Thoracic aorta (tissue), 2 donors: ENCODE data around the gene RPS15. TPM values are rescaled to one million over a fixed set of nuclear protein-coding genes. Genes with fewer than 3 reads are reported as not detected.
A peak's percentile ranks its signal among the peaks of the same experiment; 100 is the strongest.

Experiments used
- ATAC-seq: fragments of 150-250 bp; one replicate; pipeline ENCODE4 v1.8.0; 2017; ENCODE audit warnings: low read depth; ENCODE audit not compliant: insufficient number of reproducible peaks, low FRiP score
- DNase-seq: peaks from one replicate; pipeline ENCODE4 v3.0.0-alpha.2; 2020; ENCODE audit warnings: low spot score
- H3K27ac ChIP-seq, 2 donors: fragments of 200-600 bp; sonication (generic); 1 replicate in 1 of 2; 2 replicates in 1 of 2; pipeline ENCODE4 v1.5.1; 2016; ENCODE audit warnings: mild to moderate bottlenecking in 2 of 2, moderate library complexity in 2 of 2
- H3K27me3 ChIP-seq: fragments of 200-600 bp; sonication (generic); replicated peaks from 2 replicates; pipeline ENCODE4 v1.6.0; 2016; ENCODE audit warnings: mild to moderate bottlenecking; ENCODE audit not compliant: insufficient read depth
- H3K36me3 ChIP-seq: fragments of 200-600 bp; sonication (generic); one replicate; pipeline ENCODE4 v1.5.1; 2016
- H3K4me1 ChIP-seq, 2 donors: fragments of 200-600 bp; sonication (generic); 1 replicate in 1 of 2; 2 replicates in 1 of 2; pipeline versions ENCODE4 v1.5.1 to v1.6.0; 2016; ENCODE audit warnings: low read depth in 2 of 2, mild to moderate bottlenecking in 1 of 2; ENCODE audit not compliant: control insufficient read depth in 1 of 2
- H3K4me3 ChIP-seq: fragments of 200-600 bp; sonication (generic); 2 replicates; pipeline ENCODE4 v1.5.1; 2016; ENCODE audit warnings: mild to moderate bottlenecking
- H3K9me3 ChIP-seq: fragments of 200-600 bp; sonication (generic); 2 replicates; pipeline ENCODE4 v1.5.1; 2016
- CTCF ChIP-seq: fragments of 200-600 bp; sonication (generic); IDR thresholded peaks from one replicate; pipeline ENCODE4 v1.5.1; 2019; ENCODE audit warnings: antibody characterized with exemption
- total RNA-seq, 2 donors: library from RNA; depleted of rRNA; stranded (reverse); fragments of >200 nt; gene quantifications; one replicate each; pipeline versions ENCODE4 v1.1.0 to v1.2.3, GENCODE V29; 2016

RPS15 gene
- total RNA-seq, 2 donors from 2014 or later, result 1,512 to 2,119 TPM

- DNase-seq, result no peak
- TF ChIP-seq CTCF, result no peak
- H3K36me3 ChIP-seq, result no peaks in the 10 kb centered on the region
- no peak for ATAC-seq
- H3K27me3 ChIP-seq, result peaks cover 12% of the 10 kb centered on the region
- peaks cover 10 to 36% of the 10 kb centered on the region in 2 donors for H3K4me1 ChIP-seq
- no peak overlapping the region for H3K27ac ChIP-seq
- no peak overlapping the region for H3K4me3 ChIP-seq
- no peaks in the 10 kb centered on the region for H3K9me3 ChIP-seq
These were observed 16.8 kb downstream of the RPS15 start for GRCh38 chr19:1455002-1455335.

- no peak for TF ChIP-seq CTCF
- no peak overlapping the region for H3K27ac ChIP-seq
- H3K36me3 ChIP-seq, result no peaks in the 10 kb centered on the region
- peaks cover 10 to 36% of the 10 kb centered on the region in 2 donors for H3K4me1 ChIP-seq
- no peak overlapping the region for H3K4me3 ChIP-seq
- H3K27me3 ChIP-seq, result peaks cover 6% of the 10 kb centered on the region
- DNase-seq, result peak; percentile 14
- ATAC-seq, result no peak
- no peaks in the 10 kb centered on the region for H3K9me3 ChIP-seq
These were observed 17.3 kb downstream of the RPS15 start for GRCh38 chr19:1455336-1456120.

- no peak for DNase-seq
- Histone ChIP-seq H3K27ac (no peak overlapping the region), H3K27me3 (no peaks in the 10 kb centered on the region), H3K4me1 (peaks cover 10 to 36% of the 10 kb centered on the region in 2 donors), H3K36me3 (peaks cover 5% of the 10 kb centered on the region), H3K4me3 (no peak overlapping the region), H3K9me3 (no peaks in the 10 kb centered on the region)
- ATAC-seq, result no peak
- no peak for TF ChIP-seq CTCF
These were observed 18.1 kb downstream of the RPS15 start for GRCh38 chr19:1456121-1456900.

GRCh38 chr19:1457031-1457739, 19.0 kb downstream of the RPS15 start:
- H3K27me3 ChIP-seq, result no peaks in the 10 kb centered on the region
- H3K27ac ChIP-seq, result no peak overlapping the region
- TF ChIP-seq CTCF, result no peak
- H3K36me3 ChIP-seq, result peaks cover 5% of the 10 kb centered on the region
- no peak for ATAC-seq
- H3K4me3 ChIP-seq, result no peak overlapping the region
- H3K9me3 ChIP-seq, result no peaks in the 10 kb centered on the region
- H3K4me1 ChIP-seq, result peaks cover 10 to 35% of the 10 kb centered on the region in 2 donors
- no peak for DNase-seq

- DNase-seq (no peak), ATAC-seq (no peak)
- no peak for TF ChIP-seq CTCF
- no peak overlapping the region for H3K4me3 ChIP-seq
- no peaks in the 10 kb centered on the region for H3K27me3 ChIP-seq
- no peaks in the 10 kb centered on the region for H3K9me3 ChIP-seq
- peaks cover 9 to 28% of the 10 kb centered on the region in 2 donors for H3K4me1 ChIP-seq
- H3K27ac ChIP-seq, result no peak overlapping the region
- peaks cover 5% of the 10 kb centered on the region for H3K36me3 ChIP-seq
These were observed 19.7 kb downstream of the RPS15 start for GRCh38 chr19:1457892-1458291.
